IPS DF 6.9 (cell line): ENCODE data around the gene FHOD3.

ENCODE experiments used
- DNase-seq: peaks from one replicate; pipeline ENCODE4 v3.0.0-alpha.2; 2013; ENCODE audit warnings: low read depth, low spot score
- H3K27ac ChIP-seq: one replicate; pipeline ENCODE4 v1.5.1; 2013; ENCODE audit warnings: low read length, control low read depth
- H3K27me3 ChIP-seq: 2 replicates; pipeline ENCODE4 v1.6.1; 2013; ENCODE audit warnings: mild to moderate bottlenecking, low read length; ENCODE audit not compliant: control insufficient read depth, insufficient read depth
- H3K36me3 ChIP-seq: 2 replicates; pipeline ENCODE4 v1.6.1; 2013; ENCODE audit warnings: low read length; ENCODE audit not compliant: control insufficient read depth, insufficient read depth
- H3K4me1 ChIP-seq: 2 replicates; pipeline ENCODE4 v1.6.1; 2013; ENCODE audit warnings: low read length; ENCODE audit not compliant: control insufficient read depth, insufficient read depth
- H3K4me3 ChIP-seq: 2 replicates; pipeline ENCODE4 v1.5.1; 2013; ENCODE audit warnings: mild to moderate bottlenecking, low read length
- H3K9me3 ChIP-seq: 2 replicates; pipeline ENCODE4 v1.6.1; 2013; ENCODE audit warnings: low read length, inconsistent platforms; ENCODE audit not compliant: control insufficient read depth, insufficient read depth
- WGBS: extraction: QIAGEN DNeasy Blood & Tissue Kit; methylation state at CpG from one replicate; pipeline ENCODE4 v1.1.7; 2013; ENCODE audit warnings: mixed read lengths, missing lambda C conversion rate; ENCODE audit not compliant: insufficient read length, insufficient coverage; 5-methylcytosine and 5-hydroxymethylcytosine counted together

The FHOD3 gene

DNA sequence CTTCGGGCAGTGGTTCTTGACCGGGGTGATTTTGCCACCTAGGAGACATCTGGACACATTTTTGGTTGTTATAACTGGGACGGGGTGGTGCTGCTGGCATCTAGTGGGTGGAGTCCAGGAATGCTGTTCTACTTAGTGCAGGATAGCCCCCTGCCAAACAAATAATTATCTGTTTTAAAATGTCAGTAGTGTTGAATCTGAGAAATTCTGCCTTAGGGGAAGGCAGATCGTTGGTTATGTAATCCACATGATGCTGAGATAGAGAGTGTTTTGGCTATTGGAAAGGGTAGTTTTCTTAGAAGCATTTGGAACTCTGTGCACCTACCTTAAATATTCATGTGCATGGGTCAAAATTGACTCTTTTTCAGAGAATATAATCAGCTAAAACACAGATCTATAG lies 332.3 kb downstream of the FHOD3 start:
- Histone ChIP-seq H3K4me1 (peaks cover 4% of the 10 kb centered on the region), H3K9me3 (no peaks in the 10 kb centered on the region), H3K27me3 (no peaks in the 10 kb centered on the region), H3K27ac (no peak overlapping the region), H3K36me3 (no peaks in the 10 kb centered on the region), H3K4me3 (no peak overlapping the region)
- DNase-seq = no peak
- no CpG with 5 or more reads among the region's 4 CpGs for WGBS

DNA sequence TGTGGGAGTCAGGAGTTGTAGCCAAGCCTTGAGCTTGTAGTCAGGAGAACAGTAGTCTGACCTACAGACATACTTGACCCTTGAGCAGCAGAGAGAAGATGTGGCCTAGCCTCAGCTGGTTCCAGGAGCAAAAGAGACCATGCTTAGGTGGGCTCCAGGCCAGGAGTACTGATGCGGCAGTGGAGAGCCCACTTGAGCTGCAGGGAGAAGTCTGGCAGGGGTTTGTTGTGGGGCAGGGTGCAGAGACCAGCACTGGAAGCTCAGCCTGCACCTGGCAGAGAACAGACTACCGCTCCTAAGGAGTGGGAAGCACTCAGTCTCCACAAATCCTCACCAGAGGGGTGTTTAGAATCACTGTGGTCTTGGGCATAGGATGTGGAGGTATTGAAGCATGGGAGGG lies 333.4 kb downstream of the FHOD3 start:
- H3K4me3 ChIP-seq = no peak overlapping the region
- DNase-seq = no peak
- H3K36me3 ChIP-seq = no peaks in the 10 kb centered on the region
- WGBS = no CpG with 5 or more reads among the region's 2 CpGs
- peaks cover 5% of the 10 kb centered on the region for H3K4me1 ChIP-seq
- no peaks in the 10 kb centered on the region for H3K27me3 ChIP-seq
- H3K27ac ChIP-seq = no peak overlapping the region
- H3K9me3 ChIP-seq = no peaks in the 10 kb centered on the region

DNA sequence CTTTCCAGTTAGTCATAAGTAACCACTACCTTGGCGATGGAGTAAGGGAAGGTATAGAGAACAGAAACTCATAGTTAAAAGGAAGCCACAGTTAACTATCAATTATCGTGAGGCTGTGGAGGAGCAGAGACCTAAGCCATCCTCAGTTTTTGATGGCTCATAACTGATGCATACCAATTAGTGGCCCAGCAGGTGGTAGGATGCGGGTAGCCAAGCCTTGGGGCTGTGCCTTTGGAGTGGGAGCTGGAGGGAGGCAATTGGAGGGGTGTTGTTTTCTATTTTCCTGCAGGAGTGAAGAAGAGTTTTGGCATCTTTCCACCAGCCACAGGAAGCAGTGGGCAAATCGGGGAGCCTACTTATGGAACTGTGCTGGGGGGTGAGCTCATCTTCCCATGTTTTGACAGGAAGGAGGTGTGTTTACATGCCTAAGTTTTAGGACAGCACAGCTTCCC lies 336.5 kb downstream of the FHOD3 start:
- Histone ChIP-seq H3K4me3 (no peak overlapping the region), H3K36me3 (no peaks in the 10 kb centered on the region), H3K27me3 (no peaks in the 10 kb centered on the region), H3K9me3 (no peaks in the 10 kb centered on the region), H3K27ac (no peak overlapping the region), H3K4me1 (peaks cover 5% of the 10 kb centered on the region)
- no CpG with 5 or more reads among the region's 4 CpGs for WGBS
- DNase-seq = no peak

DNA sequence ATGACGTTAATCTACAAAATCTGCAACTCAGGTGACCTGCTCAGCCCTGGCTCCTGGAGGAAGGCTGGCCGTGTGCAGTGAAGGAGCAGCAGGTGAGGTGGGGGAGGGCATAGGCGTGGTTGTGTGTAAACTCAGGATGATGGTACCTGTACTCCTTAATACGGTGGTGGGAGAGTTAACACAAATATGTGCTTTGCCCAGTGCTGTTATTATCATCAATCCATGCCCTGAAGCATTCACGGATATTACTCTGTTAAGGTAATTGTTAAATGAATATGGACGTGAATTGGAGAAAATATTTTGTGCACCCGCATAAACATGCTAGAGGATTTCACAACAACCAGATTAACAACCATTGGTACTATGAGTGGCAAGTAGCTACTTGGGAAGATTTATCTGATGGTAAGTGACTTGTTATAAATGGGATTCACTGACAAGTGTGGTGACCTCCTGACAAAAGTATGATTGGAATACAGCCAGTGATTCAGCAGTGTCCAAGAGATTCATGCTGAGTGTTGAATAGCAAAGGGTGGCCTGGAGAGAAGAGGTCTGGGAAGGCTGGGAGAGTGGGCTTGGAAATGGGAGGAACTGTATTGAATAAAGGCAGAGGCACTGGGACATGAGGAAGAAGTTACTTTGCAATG lies 337.2 kb downstream of the FHOD3 start:
- Histone ChIP-seq H3K4me1 (peaks cover 5% of the 10 kb centered on the region), H3K27ac (no peak overlapping the region)
- WGBS = no CpG with 5 or more reads among the region's 7 CpGs

GRCh38 chr18:36635414-36636096 lies 338.0 kb downstream of the FHOD3 start:
- no peak overlapping the region for H3K4me3 ChIP-seq
- H3K36me3 ChIP-seq = no peaks in the 10 kb centered on the region
- DNase-seq = no peak
- H3K27ac ChIP-seq = no peak overlapping the region
- H3K27me3 ChIP-seq = no peaks in the 10 kb centered on the region
- peaks cover 5% of the 10 kb centered on the region for H3K4me1 ChIP-seq
- no peaks in the 10 kb centered on the region for H3K9me3 ChIP-seq
- WGBS = no CpG with 5 or more reads among the region's 2 CpGs

More for the DNA sequence above, 337.2 kb downstream of the FHOD3 start:
- H3K9me3 ChIP-seq = no peaks in the 10 kb centered on the region
- H3K27me3 ChIP-seq = no peaks in the 10 kb centered on the region
- no peaks in the 10 kb centered on the region for H3K36me3 ChIP-seq
- H3K4me3 ChIP-seq = no peak overlapping the region
- DNase-seq = no peak

GRCh38 chr18:36636237-36636817 lies 338.8 kb downstream of the FHOD3 start:
- no CpG with 5 or more reads among the region's 2 CpGs for WGBS
- peaks cover 5% of the 10 kb centered on the region for H3K4me1 ChIP-seq
- no peaks in the 10 kb centered on the region for H3K36me3 ChIP-seq
- H3K27me3 ChIP-seq = no peaks in the 10 kb centered on the region
- no peaks in the 10 kb centered on the region for H3K9me3 ChIP-seq
- no peak for DNase-seq
- H3K27ac ChIP-seq = no peak overlapping the region
- H3K4me3 ChIP-seq = no peak overlapping the region

- Histone ChIP-seq H3K36me3 (no peaks in the 10 kb centered on the region), H3K27ac (no peak overlapping the region), H3K27me3 (no peaks in the 10 kb centered on the region), H3K4me3 (no peak overlapping the region), H3K4me1 (peaks cover 5% of the 10 kb centered on the region), H3K9me3 (no peaks in the 10 kb centered on the region)
- DNase-seq = no peak
- no CpG with 5 or more reads among the region's 4 CpGs for WGBS
Observed at GRCh38 chr18:36638224-36638623, 340.7 kb downstream of the FHOD3 start.

GRCh38 chr18:36640021-36640952 lies 342.8 kb downstream of the FHOD3 start:
- Histone ChIP-seq H3K36me3 (no peaks in the 10 kb centered on the region), H3K27ac (no peak overlapping the region), H3K4me1 (peaks cover under 1% of the 10 kb centered on the region; the same call in 1 of the 2 replicates), H3K9me3 (no peaks in the 10 kb centered on the region), H3K4me3 (no peak overlapping the region), H3K27me3 (no peaks in the 10 kb centered on the region)
- no peak for DNase-seq
- no CpG with 5 or more reads among the region's 8 CpGs for WGBS

GRCh38 chr18:36643061-36643460 lies 345.5 kb downstream of the FHOD3 start:
- Histone ChIP-seq H3K9me3 (no peaks in the 10 kb centered on the region), H3K27me3 (no peaks in the 10 kb centered on the region), H3K4me3 (no peak overlapping the region), H3K36me3 (no peaks in the 10 kb centered on the region), H3K4me1 (no peaks in the 10 kb centered on the region), H3K27ac (no peak overlapping the region)
- no CpG with 5 or more reads among the region's 3 CpGs for WGBS
- no peak for DNase-seq

GRCh38 chr18:36648803-36649202 lies 351.3 kb downstream of the FHOD3 start:
- no CpG with 5 or more reads among the region's 3 CpGs for WGBS
- Histone ChIP-seq H3K9me3 (no peaks in the 10 kb centered on the region), H3K4me1 (no peaks in the 10 kb centered on the region), H3K27me3 (no peaks in the 10 kb centered on the region), H3K36me3 (no peaks in the 10 kb centered on the region), H3K27ac (no peak overlapping the region), H3K4me3 (no peak overlapping the region)
- no peak for DNase-seq
